H1 (cell line): ENCODE data around the gene DIP2B. TPM values are rescaled to one million over a fixed set of nuclear protein-coding genes. Genes with fewer than 3 reads are reported as not detected.

ENCODE experiments used
- polyA plus RNA-seq, 7 experiments: library from polyadenylated mRNA; depleted of rRNA in 3 of 7; stranded (reverse) in 5 of 7; unstranded in 2 of 7; fragments of >200 nt in 5 of 7; fragments of 200-250 nt in 2 of 7; gene quantifications; 1 replicate in 5 of 7; 2 replicates in 1 of 7; 4 replicates in 1 of 7; pipeline versions ENCODE4 v1.2.1 to v1.2.3, GENCODE V29; 2011 to 2013; ENCODE audit warnings: missing spikeins in 2 of 7, mixed read lengths in 2 of 7
- total RNA-seq: library from RNA; stranded (reverse); fragmentation: NEBNext Ultra II Directional; extraction: Animal tissue kit (Norgen Biotek cat#: 25700); gene quantifications from 2 replicates; pipeline ENCODE4 v1.2.1, GENCODE V29; 2021
- TF ChIP-seq, protein P1 (sequence below): IDR thresholded peaks from 2 replicates; pipeline ENCODE4 v1.6.1; 2012; ENCODE audit warnings: low read length, inconsistent platforms

DIP2B gene
- total and polyA plus RNA-seq, 2 of the 8 experiments (the other 6 are each of a cell fraction or from before 2014, with no cell fraction given) = 11.1 to 29.6 TPM

DNA sequence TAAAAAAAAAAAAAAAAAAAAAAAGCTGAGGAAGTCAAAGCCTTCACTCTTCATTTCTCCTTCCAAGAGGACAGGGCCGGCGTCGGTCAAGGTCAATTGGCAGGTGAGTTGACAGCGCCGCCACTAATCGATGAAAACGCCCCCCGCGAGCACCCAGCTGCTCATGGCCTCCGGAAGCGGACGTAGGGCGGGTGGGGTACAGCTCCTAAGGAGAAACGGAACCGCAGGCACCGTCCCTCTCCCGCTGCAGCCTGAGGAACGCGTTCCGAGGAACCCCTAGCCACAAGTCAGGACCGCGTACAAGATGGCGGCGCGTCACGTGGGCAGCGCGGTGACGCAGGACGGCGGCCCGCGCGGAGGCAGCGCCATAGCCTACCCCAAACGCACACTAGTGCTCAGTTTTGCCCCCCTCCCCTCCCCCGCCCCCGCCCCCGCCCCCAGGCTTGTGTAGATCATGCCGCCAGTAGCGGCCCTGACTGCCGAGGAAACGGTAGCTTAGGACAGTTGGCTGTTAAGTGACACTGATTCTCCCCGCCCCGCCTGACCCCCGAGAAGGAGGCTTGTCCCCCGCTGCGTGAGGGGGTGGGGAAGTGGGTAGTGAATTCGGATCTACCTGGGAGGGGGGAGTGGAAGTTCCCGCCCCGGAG lies 259.0 kb downstream of the DIP2B start, which contains the start of gene ATF1 (continued):
- TF ChIP-seq, protein P1, sequence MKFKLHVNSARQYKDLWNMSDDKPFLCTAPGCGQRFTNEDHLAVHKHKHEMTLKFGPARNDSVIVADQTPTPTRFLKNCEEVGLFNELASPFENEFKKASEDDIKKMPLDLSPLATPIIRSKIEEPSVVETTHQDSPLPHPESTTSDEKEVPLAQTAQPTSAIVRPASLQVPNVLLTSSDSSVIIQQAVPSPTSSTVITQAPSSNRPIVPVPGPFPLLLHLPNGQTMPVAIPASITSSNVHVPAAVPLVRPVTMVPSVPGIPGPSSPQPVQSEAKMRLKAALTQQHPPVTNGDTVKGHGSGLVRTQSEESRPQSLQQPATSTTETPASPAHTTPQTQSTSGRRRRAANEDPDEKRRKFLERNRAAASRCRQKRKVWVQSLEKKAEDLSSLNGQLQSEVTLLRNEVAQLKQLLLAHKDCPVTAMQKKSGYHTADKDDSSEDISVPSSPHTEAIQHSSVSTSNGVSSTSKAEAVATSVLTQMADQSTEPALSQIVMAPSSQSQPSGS = no peak; the same call in 1 of the 2 replicates
